Right hindlimb (tissue), 1 donor: ENCODE results near the gene OTOP2.
"Not testable (repeated sequence)": the region's sequence is repeated elsewhere in the genome, so short reads cannot be mapped to it uniquely, and the experiment has no call there.

Experiments used
- DNase-seq: peaks from one replicate; pipeline ENCODE4 v3.0.0-alpha.2; 2018

Gene OTOP2

DNA sequence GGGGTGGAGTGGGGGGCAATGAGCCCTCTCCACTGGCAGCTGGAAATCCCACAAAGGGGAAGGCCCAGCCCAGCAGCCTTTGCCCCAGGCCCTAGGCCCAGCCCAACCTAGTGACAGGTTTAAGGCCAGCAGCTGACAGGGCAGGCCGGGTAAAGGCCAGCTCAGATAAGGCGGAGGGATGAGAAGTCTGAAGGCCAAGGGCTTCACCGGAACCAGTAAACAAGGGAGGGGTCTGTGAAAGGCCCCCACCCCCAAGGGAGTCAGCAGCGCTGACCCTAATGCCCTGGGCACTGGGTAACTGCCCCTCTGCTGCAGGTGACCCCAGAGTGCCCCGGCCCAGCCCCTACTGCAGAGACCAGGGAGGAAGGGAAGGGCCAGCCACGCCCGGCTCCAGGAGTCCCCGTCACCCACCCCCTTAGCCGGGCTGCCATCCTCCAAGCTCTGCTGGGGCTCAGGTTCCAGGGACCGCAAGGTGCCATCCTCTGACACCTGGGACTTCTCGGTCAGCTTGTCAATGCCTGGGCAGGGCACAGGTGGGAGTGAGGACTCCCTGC lies 29.1 kb downstream of the OTOP2 start:
- DNase-seq: no peak

DNA sequence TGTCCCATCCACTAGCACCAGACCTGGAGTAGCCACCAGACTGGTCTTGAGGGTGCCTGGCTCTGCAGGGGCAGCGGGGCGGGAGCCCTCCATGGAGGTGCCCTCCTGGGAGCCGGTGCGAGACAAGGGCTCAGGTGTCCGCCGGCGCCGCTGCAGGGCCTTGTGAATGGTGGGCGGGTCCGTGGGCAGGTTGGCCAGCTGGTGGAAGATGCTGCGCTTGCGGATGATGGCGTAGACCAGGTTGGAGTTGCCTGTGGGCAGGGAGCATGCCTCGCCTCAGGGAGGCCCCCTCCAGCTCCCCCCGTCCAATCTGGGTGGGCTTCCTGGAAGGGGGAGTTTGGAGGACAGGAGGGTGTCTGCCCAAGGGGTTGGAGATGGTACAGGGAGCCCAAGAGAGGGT lies 30.0 kb downstream of the OTOP2 start:
- no peak for DNase-seq

DNA sequence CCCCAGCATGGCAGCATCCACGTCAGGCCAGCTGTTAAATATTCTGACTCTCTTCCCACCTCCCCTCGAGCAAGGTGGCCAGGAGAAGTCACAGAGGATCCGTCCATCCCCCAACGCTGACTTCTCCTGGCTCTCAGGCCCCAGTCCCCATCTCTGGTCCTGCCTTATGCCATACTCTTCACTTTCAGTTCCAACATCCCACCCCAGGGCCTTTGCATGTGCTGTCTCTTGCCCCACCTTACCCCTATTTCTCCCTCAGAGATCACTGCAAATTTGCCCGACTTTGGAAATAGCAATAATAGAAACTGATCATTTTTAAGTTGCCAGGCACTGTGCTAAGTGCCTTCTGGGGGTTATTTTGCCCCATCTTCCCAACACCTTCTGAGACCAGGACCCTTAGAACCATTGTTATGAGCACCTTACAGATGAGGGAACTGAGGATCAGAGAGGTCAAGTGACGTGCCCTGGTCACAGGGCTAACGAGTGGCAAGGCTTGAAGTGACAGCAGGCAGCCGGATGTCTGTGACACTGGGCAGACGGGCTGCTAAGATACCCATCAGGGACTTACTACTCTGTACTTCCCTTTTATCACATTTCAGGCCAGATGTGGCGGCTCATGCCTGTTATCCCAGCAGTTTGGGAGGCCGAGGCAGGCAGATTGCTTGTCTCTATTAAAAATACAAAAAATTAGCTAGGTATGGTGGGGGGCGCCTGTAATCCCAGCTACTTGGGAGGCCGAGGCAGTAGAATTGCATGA lies 30.8 kb downstream of the OTOP2 start:
- no peak for DNase-seq

DNA sequence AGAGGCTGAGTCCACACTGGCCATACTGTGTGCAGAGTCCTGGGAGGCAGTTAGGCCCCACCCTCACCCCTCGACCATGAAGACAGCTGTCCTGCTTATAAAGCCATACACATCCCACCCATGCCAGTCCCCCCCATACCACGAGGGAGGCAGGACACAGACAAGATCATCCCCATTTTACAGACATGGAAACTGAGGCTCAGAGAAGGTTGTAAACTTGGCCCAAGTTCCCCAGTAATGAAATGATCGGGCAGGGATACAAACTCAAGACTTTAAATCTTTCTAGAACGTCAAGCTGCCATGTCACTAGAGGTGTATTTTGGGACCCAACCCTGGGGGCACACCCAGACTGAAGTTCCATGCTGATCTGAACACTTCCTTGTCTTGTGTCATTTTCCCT lies 32.0 kb downstream of the OTOP2 start:
- no peak for DNase-seq

DNA sequence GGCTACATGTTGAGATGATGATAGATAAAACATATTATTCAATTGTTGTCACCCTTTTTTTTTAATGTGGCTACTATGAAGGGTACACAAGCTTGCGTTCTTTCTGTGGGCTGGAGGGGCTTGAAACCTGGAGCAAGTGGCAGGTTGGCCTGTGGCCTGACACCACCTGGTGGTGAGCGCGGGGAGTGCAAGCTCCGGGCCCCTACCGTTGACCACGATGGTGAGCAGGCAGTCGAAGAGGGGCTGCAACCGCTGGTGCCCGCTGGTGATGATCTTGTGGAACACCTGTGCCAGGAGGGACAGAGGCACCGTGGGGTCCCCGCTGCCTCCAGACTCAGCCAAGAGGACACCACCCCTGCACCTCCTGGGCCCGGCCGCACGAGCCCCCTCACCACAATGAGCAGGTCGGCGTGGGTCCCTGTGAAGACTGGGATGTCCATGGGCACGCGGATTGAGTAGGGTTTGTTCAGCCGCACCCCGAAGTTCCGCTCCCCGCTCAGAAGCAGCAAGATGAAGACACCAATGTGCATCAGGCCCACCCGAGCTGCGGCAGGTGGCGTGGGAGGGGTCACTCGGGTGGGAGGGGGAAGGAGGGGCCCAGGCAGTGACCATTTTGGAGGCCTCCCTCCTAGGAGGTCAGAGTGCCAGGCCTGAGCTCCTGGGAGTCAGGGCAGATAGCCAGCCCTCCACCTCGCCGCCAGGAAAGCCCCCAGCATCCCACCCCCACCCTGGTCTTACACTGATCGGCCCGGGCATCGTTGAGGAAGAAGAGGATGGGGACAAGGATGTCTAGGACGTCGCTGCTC lies 34.1 kb downstream of the OTOP2 start:
- peak; percentile 73 for DNase-seq

DNA sequence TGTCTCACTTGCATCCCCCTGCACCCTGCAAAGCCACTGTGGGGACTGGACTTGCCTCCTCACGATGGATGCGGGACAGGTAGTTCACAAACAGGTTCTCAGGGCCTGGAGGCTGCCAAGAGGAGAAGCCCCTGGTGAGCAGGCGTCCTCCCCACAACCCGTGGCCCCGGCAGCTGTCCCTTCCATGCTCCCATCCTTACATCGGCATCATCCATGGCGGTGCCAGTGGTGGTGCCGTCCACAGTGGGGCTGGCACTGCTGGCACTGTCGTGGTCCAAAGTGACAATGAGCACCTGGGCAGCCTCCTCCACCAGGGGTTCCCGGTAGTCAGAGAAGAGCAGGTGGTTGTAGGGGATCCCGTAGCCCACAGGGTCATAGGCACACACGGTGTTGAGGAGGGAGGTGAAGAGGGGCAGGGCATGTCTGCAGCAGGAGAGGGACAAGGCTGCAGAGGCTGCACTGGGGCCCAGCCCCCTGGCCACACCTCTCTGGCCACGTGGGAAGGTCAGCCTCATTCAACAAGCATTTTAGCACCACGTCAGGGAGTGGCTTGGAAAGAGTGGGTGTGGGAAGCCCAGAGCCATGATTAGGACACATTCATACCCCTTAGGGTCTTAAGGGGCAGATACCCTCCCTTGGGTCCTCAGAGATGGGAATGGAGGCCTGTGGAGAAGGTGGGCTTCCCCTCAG lies 35.9 kb downstream of the OTOP2 start:
- DNase-seq: no peak

DNA sequence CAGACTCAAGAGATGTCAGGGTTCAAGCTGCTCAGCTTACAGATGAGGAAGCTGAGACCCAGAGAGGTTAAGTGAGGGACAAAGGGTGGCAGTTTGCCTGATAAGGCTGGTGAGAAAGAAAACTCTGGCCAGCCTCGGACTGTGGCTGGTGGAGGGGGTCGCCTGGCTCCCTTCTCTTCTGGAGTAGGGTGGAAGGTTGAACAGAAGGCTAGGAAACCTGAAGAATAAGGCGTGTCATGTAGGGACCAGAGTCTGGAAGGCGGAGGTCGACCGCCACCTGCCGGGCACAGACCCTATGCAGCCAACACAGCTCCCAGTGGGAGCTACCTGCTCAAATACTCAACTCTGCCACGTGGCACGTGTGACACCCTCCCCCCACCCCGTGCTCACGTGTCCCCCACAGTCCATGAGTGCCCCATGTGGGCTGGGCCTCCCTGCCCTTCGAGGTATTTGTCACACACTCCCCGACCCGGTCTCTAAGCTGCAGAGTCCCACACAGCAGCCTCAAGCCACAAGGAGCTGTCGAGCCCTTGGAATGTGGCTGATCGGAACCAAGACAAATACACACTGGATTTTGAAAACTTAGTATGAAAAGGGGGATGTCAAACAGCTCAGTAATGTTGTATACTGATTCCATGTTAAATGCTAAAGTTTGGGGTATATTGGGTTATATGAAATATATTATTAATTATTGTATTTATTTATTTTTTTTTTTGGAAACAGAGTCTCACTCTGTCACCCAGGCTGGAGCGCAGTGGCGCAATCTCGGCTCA lies 36.7 kb downstream of the OTOP2 start:
- no peak for DNase-seq

DNA sequence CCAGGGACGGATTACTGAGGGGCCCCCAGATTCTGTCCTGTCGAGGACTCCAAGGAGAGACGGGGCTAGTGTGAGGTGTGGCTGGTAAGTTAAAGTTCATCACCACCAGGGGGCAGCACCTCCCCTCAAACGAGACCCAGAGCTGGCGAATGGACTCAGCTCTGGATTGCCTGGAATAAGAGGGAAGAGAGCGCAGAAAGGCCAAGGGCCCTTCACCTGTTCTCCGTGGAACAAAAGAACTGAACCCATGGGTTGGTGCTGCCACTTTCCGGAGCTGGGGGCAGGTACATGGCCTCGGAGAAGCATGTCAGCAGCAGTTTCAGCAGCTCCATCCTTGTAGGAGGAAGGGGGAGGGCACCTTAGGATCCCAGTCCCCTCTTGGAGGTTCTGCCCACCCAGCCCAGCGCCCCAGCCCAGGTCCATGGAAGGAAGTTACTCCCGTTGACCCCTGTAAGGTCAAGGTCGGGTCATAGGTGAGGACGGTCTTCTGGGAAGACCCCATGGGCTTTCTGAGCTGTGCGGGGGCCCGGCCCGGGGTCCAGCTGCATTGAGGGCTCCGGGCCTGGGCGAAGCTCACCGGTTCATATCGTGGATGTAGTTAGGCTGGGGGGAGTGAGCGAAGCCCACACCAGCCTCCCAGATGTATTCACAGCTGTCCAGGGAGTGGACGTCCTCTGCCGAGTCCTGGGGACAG lies 37.7 kb downstream of the OTOP2 start:
- DNase-seq: peak; percentile 90

DNA sequence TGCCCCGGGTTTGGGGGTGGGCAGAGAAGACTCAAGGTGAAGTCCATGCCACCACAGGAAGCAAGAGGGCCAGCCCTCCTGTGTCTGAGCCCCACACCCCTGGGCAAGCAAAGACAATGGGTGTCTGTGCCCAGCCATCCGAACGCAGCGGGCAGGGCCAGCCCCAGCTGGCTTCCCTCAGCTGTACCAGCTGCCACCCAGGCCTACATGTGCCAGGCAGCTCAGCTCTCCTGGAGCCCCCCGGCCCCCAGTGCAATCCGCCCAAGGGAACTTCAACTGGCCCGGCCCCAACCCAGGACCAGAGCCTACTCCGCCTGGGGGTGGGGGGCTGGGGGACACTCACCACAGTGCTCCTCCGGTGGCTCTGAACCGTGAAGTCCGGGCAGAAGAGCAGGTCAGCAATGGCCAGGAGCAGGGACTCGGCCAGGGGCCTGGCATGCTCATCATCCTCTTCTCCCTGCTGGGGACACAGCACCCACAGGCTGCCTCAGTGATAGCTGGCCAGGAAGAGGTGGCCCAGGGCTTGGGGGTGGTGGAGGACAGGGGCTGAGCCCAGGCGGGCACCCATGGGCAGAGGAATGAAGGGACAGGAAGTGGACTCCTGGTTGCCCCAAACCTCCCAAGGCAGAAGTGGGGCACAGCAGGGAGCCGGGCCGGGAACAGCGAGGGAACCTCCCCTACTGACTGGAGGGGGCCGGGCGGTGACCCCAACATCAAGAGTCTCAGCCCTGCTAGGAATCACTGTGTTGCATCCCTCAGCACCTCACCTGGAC lies 38.7 kb downstream of the OTOP2 start:
- no peak for DNase-seq

DNA sequence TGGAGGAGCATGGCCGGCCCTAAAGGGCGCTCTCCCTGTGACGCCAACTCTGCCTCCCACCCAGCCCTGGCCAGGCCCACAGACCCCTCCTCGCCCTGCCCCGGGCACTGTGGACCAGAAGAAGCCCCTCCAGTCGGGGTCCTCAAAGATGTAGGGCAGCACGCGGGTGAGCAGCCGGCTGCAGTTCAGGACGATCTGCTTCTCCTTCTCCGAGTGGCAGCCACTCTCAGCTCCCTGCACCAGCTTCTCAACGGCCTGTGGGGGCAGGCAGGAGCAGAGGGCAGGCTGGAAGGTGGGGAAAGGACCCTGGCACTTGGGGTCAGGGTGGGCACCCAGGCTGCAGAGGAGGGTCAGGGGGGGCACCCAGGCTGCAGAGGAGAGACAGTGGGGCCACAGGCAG lies 39.6 kb downstream of the OTOP2 start:
- no peak for DNase-seq

DNA sequence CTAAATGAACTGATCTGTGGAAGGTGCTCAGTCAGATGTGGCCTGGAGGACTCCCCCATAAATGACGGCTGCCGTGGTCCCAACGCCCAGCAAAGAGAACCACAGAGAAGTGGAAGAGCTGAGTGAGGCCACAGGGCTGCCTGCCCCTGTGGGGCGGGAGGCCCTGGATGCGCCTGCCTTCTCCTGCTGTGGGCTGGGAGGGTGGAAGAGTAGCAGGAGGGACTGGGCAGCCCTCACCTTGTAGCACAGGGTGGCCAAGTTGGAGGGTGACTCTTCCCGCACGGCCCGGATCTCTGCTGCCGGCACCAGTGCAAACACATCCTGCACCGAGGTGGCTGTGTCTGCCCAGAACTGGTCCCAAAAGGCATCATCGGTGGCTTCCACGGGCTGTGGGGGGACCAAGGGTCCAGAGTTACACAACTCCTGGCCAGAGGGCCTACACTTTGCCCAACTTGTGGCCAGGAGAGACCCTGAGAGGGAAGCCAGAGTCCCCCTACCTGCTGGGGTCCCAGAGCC lies 40.2 kb downstream of the OTOP2 start:
- no peak for DNase-seq

DNA sequence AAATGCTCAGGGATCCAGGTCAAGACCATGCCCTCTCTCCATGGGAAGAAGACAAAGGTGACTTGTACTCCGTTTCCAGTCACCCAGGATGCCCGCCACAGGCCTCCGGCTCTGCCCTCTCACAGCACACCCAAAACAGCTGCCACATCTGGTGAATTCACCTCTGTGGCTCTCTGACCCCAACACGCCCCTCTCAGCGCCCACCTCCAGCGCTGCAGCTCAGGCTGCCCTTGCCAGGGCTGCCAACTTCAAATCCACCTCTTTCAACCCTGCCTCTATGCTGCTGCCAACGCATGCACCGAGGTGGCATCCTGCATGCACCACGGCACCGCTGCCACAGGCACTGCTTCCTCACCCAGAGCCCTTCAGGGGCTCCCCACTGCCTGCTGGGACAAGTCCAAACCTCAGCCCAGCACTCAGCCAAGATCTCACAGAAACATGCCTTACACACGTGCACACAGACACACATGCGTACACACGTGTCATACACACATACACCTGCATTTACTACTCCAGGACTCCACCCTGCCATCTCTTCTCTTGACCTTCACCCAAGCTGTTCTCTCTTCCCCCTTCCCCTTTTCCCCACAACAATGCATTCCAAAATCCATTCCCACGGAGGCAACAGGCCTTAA lies 41.0 kb downstream of the OTOP2 start:
- DNase-seq: no peak

DNA sequence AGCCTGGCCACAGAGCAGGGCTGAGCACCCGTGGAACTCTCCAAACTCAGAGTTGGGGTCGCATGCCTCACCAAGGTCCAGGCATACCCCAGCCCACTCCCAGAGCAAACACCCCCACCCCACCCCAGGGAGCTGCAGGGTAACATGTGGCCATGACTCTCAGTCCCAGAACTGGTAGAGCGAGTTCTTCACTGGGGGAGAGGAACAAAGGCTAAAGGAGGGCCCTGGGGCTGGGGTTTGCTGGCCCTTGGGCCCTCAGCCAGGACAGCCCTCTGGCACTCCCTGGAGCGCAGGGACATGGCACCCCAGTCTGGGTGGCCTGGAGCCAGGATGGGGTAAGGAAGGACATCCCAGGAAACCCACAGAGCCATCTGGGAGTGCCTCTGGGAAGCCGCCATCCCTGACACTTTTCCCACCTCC lies 44.3 kb downstream of the OTOP2 start:
- DNase-seq: no peak

DNA sequence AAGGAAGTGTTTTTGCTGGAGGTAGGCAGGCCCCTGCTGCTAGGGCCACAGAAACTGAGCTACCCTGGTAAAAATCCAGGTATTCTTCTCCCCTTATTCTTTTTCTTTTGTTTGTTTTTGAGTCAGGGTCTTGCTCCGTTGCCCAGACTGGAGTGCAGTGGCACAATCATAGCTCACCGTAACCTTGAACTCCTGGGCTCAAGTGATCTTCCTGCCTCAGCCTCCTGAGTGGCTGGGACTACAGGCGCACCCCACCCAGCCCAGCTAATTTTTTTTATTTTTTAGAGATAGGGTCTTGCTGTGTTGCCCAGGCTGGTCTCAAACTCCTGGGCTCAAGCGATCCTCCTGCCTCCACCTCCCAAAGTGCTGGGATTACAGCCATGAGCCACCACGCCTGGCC lies 45.4 kb downstream of the OTOP2 start:
- not testable (repeated sequence) for DNase-seq

DNA sequence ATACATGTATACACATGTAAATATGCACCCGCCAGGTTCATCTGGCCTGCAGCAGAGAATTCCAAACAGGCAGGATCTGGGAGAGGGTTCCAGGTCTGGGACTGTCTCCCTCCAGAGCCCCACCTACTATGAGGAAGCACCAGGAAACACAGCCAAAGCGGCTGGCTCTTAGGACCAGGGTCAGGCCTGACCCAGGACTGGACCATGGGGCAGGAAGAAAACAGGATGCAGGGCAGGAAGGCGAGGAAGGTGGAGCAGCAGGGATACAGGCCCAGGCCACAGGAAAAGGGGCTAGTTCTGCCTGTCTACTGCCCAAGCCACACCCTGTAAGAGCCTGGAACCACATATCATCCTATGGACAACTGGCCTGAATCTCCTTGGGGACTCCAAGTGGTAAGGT lies 46.3 kb downstream of the OTOP2 start:
- DNase-seq: no peak

DNA sequence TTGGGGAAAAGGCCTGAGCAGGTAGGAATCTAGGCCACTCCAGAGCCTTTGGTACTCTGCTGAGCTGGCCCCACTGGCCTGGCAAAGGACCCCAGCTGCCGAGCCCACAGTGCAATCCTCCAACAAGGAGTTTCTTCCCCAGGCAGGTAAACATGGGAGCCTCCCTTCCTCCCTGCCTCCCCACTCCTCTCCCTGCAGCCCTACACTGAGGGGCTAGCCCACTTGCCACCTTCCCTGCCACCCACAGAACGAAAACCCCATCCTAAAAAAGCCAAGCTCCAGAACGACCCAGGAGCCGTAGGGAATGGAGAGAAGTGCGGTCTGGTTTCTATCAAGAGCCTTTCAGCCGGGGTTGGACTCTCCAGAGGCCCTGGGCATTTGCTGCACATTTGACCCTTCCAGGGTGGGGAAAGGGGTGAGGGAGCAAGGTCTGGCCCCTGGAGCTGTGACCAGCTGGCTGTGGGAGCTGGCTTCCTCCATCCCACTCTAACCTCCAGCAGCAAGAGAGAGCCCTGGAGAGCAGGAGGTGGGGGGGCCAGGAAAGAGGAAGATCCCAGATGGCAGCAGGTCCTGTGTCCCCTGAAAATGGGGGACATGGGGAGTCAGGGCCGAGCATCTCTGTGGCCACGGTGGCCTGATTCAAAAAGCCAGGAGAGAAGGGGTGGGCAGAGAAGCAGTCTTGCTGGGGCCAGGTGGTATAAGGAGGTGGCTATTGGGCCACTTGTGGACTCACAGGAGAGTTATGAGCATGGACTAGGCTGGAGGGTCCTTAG lies 47.2 kb downstream of the OTOP2 start:
- DNase-seq: no peak

DNA sequence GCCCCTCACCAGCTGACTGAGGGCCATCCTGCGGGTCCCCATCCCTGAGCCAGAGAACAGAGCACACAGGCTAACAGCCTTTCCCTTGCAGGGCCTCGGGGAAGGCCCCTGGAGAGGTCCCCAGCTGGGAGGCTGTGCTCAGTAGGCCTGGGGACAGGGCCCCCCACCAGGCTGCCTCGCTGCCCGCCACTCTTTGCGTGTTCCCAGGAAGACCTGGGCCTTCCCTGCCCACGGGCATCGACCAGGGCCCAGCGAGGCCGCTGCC lies 47.7 kb downstream of the OTOP2 start:
- no peak for DNase-seq

DNA sequence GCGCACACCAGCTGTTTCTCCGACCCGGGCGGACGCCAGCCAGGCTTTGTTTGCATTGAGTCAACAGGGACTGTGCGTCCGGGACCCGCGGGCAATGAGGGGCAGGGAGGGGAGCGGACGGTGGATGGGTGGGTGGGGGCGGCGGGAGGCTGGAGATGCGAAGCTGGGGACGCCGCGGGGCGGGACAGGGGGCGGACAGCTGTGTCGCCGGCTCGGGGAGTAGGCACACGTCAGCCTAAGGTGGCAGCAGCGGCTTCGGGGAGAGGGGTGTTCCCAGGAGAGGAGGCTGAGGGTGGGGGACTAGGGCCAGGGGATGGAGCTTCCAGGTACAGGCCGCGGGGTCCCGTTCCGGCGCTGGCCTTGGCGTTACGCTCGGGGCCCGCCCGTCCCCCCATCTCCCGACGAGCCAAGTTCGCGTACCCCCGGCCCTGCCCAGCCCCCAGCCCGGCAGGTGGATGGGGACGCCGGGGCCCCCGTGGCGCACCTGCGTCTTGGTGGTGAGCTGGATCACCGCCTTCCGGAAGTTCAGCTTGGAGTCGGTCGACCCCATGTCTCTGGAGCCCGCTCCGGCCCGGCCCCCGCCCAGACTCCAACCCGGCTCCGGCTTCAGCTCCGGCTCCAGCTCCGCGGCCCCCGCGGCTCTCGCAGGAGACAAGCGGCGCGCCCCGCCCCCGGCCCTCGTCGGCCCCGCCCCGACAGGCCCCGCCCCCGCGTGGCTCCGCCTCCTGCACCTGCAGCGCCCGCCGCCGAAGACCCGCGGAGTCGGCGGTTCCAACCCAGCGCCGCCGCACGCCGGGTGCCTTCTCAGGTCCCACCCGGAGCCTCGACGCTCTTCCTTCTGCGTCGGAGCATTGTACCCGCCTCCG lies 48.3 kb downstream of the OTOP2 start, which contains the start of gene HID1:
Gene HID1, minus strand, starts transcription at position 653 of the 866 bp plus-strand sequence. Its CDS starts 103 bp downstream, at position 550.
- peak; percentile 63 for DNase-seq

DNA sequence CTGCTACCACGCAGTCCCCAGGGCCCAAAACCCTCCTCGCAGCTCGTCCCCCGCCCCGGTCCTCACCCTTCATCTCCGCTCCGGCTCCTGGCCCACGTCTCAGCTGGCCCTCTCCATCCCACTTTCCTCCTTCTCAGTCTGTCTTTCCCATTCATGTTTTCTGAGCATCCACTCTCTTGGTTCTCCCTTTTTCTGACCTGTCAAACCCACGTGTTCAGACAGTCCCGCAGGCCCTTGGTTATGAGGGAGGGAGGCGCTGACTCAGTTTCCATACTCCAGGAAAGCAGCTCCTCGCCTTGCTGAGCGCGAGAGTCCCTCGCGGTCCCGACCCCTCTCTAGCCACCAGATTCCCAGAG lies 48.9 kb downstream of the OTOP2 start:
- no peak for DNase-seq
